Measurements from ENCODE around the gene AKAP13.

DNA sequence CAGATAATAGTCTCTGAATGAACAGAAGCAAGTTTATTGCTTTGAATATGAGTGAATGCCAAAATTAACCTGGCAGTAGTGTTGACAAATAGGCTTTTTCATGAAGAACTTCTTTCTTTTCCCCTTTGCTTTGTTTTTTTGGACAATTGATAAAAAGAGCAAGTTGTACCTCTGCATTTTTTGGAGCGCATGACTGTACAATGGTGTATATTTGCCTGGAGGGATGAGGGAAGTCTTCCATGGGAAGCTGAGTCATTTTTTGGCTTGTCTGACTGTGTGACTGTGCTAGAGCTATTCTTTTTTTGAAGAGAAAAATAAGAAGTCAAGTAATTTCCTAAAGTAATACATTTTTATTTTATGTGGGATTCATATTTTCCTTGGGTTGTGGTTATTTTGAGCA is 227.4 kb downstream of the AKAP13 start:
- TF ChIP-seq, protein P1, sequence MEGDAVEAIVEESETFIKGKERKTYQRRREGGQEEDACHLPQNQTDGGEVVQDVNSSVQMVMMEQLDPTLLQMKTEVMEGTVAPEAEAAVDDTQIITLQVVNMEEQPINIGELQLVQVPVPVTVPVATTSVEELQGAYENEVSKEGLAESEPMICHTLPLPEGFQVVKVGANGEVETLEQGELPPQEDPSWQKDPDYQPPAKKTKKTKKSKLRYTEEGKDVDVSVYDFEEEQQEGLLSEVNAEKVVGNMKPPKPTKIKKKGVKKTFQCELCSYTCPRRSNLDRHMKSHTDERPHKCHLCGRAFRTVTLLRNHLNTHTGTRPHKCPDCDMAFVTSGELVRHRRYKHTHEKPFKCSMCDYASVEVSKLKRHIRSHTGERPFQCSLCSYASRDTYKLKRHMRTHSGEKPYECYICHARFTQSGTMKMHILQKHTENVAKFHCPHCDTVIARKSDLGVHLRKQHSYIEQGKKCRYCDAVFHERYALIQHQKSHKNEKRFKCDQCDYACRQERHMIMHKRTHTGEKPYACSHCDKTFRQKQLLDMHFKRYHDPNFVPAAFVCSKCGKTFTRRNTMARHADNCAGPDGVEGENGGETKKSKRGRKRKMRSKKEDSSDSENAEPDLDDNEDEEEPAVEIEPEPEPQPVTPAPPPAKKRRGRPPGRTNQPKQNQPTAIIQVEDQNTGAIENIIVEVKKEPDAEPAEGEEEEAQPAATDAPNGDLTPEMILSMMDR (IDR thresholded peaks at IDR 0.05) = no peak
- TF ChIP-seq POLR2A (IDR thresholded peaks at IDR 0.05) = no peak

Measured in testis (tissue), 2 donors.